Measurements from ENCODE around the gene OR12D1. TPM values are rescaled to one million over a fixed set of nuclear protein-coding genes. Genes with fewer than 3 reads are reported as not detected.
"Not testable (repeated sequence)": the region's sequence is repeated elsewhere in the genome, so short reads cannot be mapped to it uniquely, and the experiment has no call there.

The OR12D1 gene
- total RNA-seq, 3 donors from 2014 or later, result not detected

GRCh38 chr6:29425075-29425474, 10.3 kb downstream of the OR12D1 start:
- Histone ChIP-seq H3K4me1 (ENCODE audit: low read depth) (no peaks in the 10 kb centered on the region), H3K9me3 (no peaks in the 10 kb centered on the region), H3K36me3 (ENCODE audit: low read depth) (no peaks in the 10 kb centered on the region), H3K4me3 (no peak overlapping the region)
- no peak for DNase-seq
- no peak for ATAC-seq
- no peak for TF ChIP-seq CTCF (IDR thresholded peaks at IDR 0.05)
- intact Hi-C loops (cut with DNase I, micrococcal nuclease), result no loop called here

DNA sequence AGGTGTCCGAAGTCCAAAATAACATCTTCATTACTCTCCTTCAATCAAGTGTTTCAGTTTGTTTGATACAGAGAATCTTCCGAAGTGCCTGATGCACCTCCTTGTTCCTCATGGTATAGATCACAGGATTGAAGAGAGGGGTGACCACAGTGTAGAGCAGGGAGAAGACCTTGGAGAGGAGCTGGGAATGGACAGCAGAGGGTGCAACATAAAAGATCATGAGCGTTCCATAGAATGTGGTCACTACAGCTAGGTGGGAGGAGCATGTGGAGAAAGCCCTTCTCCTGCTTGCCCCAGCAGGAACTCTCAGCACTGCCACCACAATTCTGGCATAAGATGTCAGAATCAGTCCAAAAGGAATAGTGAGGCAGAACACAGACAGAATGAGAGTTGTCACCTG, 11.9 kb downstream of the OR12D1 start:
- intact Hi-C loops (cut with DNase I, micrococcal nuclease), result no loop called here
- no peaks in the 10 kb centered on the region for H3K9me3 ChIP-seq
- no peak for TF ChIP-seq CTCF (IDR thresholded peaks at IDR 0.05)
- no peaks in the 10 kb centered on the region for H3K4me1 ChIP-seq (ENCODE audit: low read depth)
- no peak overlapping the region for H3K4me3 ChIP-seq
- no peaks in the 10 kb centered on the region for H3K36me3 ChIP-seq (ENCODE audit: low read depth)
- DNase-seq (no peak), ATAC-seq (no peak)

- H3K4me1 ChIP-seq (ENCODE audit: low read depth), result not testable (repeated sequence)
Observed at GRCh38 chr6:29436730-29437129, 22.0 kb downstream of the OR12D1 start.

DNA sequence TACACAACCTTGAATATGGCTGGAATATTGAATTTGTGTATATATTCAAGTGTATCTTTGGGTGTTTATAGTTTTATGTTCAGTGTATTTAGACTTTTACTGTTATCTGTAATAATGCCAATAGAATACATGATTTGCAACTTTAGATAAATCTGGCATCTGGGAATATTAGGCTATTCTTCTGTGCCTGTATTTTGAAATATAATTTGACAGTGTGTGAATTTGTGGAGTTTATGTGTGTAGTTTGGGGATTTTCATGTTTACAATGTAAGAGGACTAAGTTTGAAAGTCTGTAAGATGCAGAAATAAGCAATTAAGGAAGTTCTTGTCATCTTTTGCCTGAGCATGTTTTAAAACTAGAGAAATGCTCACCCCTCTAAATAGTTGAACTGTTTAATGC, 24.3 kb downstream of the OR12D1 start, which contains the start of gene OR10C1:
Gene OR10C1 (plus strand): TSS at position 301 of the 400 bp plus-strand sequence. CDS start 710 bp downstream, outside the sequence.
- Histone ChIP-seq H3K4me3 (no peak within 1 kb of the TSS), H3K9me3 (no peaks in the 10 kb centered on the region), H3K36me3 (ENCODE audit: low read depth) (no peaks in the 10 kb centered on the region), H3K4me1 (ENCODE audit: low read depth) (no peaks in the 10 kb centered on the region)
- intact Hi-C loops (cut with DNase I, micrococcal nuclease), result no loop called here
- ATAC-seq, result no peak
- no peak for DNase-seq
- TF ChIP-seq CTCF (IDR thresholded peaks at IDR 0.05), result no peak

More at GRCh38 chr6:29436730-29437129, 22.0 kb downstream of the OR12D1 start:
- H3K4me3 ChIP-seq; intact Hi-C loops (cut with DNase I, micrococcal nuclease); DNase-seq; H3K9me3 ChIP-seq; ATAC-seq; H3K36me3 ChIP-seq (ENCODE audit: low read depth): not testable (repeated sequence)

GRCh38 chr6:29442719-29443118, 28.0 kb downstream of the OR12D1 start:
- H3K4me1 ChIP-seq (ENCODE audit: low read depth), result no peaks in the 10 kb centered on the region
- H3K4me3 ChIP-seq, result no peak overlapping the region
- TF ChIP-seq CTCF (IDR thresholded peaks at IDR 0.05), result no peak
- ATAC-seq, result no peak
- intact Hi-C loops (cut with DNase I, micrococcal nuclease), result no loop called here
- no peaks in the 10 kb centered on the region for H3K9me3 ChIP-seq
- DNase-seq, result no peak
- no peaks in the 10 kb centered on the region for H3K36me3 ChIP-seq (ENCODE audit: low read depth)

- intact Hi-C loops (cut with DNase I, micrococcal nuclease); H3K4me1 ChIP-seq (ENCODE audit: low read depth); ATAC-seq; H3K9me3 ChIP-seq; DNase-seq; H3K36me3 ChIP-seq (ENCODE audit: low read depth); H3K4me3 ChIP-seq: not testable (repeated sequence)
Observed at GRCh38 chr6:29444031-29444430, 29.3 kb downstream of the OR12D1 start.

- H3K4me3 ChIP-seq, result no peak overlapping the region
- H3K9me3 ChIP-seq, result no peaks in the 10 kb centered on the region
- TF ChIP-seq CTCF (IDR thresholded peaks at IDR 0.05), result no peak
- DNase-seq (no peak), ATAC-seq (no peak)
- intact Hi-C loops (cut with DNase I, micrococcal nuclease), result no loop called here
- no peaks in the 10 kb centered on the region for H3K36me3 ChIP-seq (ENCODE audit: low read depth)
- H3K4me1 ChIP-seq (ENCODE audit: low read depth), result no peaks in the 10 kb centered on the region
Observed at GRCh38 chr6:29447670-29448069, 32.9 kb downstream of the OR12D1 start.
